Heart right ventricle (tissue), 16 donors: Measurements from ENCODE around the gene AUTS2. TPM values are rescaled to one million over a fixed set of nuclear protein-coding genes. Genes with fewer than 3 reads are reported as not detected.

Experiments used
- ATAC-seq, 8 donors: fragments of 200-7000 bp; cut with Tn5 transposase; one replicate each; pipeline ENCODE4 v1.9.1; 2020; ENCODE audit warnings: mild to moderate bottlenecking in 8 of 8, moderate library complexity in 8 of 8, moderate number of reproducible peaks in 1 of 8
- DNase-seq, 2 donors: peaks; one replicate each; pipeline ENCODE4 v3.0.0-alpha.2; 2020
- H3K27ac ChIP-seq, 10 donors: fragments of 200-600 bp; sonication (generic) in 2 of 10; one replicate each; pipeline versions ENCODE4 v1.5.0 to v1.8.0; 2020 to 2022; ENCODE audit warnings: mild to moderate bottlenecking in 3 of 10
- H3K27me3 ChIP-seq, 7 donors: fragments of 200-600 bp; one replicate each; pipeline ENCODE4 v1.8.0; 2021 to 2022; ENCODE audit warnings: mild to moderate bottlenecking in 2 of 7
- H3K36me3 ChIP-seq, 9 donors: fragments of 200-600 bp; sonication (generic) in 1 of 9; one replicate each; pipeline versions ENCODE4 v1.5.0 to v1.8.0; 2020 to 2022; ENCODE audit warnings: mild to moderate bottlenecking in 2 of 9
- H3K4me1 ChIP-seq, 9 donors: fragments of 200-600 bp; sonication (generic) in 1 of 9; one replicate each; pipeline versions ENCODE4 v1.5.0 to v1.8.0; 2020 to 2022; ENCODE audit warnings: mild to moderate bottlenecking in 4 of 9
- H3K4me3 ChIP-seq, 10 donors: fragments of 200-600 bp; sonication (generic) in 2 of 10; one replicate each; pipeline versions ENCODE4 v1.5.0 to v1.8.0; 2020 to 2022; ENCODE audit warnings: mild to moderate bottlenecking in 7 of 10, moderate library complexity in 2 of 10
- H3K9me3 ChIP-seq, 11 donors: fragments of 200-600 bp in 10 of 11; sonication (generic) in 2 of 11; one replicate each; pipeline versions ENCODE4 v1.5.0 to v1.8.0; 2013 to 2022; ENCODE audit warnings: mild to moderate bottlenecking in 2 of 11, control low read depth in 1 of 11, moderate library complexity in 1 of 11
- CTCF ChIP-seq, 9 donors: fragments of 200-600 bp; sonication (generic) in 2 of 9; IDR thresholded peaks; one replicate each; pipeline versions ENCODE4 v1.5.0 to v1.8.0; 2021 to 2022; ENCODE audit warnings: antibody characterized with exemption in 9 of 9, mild to moderate bottlenecking in 5 of 9, moderate library complexity in 1 of 9
- WGBS, 2 donors: extraction: QIAGEN DNeasy Blood & Tissue Kit; methylation state at CpG; one replicate each; pipeline ENCODE4 v1.1.7; 2013; ENCODE audit warnings: inconsistent platforms in 1 of 2; 5-methylcytosine and 5-hydroxymethylcytosine counted together
- intact Hi-C, 10 donors: fragments of 100-400 bp; cut with DNase I; formaldehyde crosslinking; loops; one replicate each; pipeline versions ENCODE4 v1.11.1 to v1.14.2; 2022
- polyA plus RNA-seq, 2 donors: library from polyadenylated mRNA; stranded (reverse); fragments of 200-250 nt; gene quantifications; one replicate each; pipeline ENCODE4 v1.2.3, GENCODE V29; 2013
- total RNA-seq, 10 donors: library from RNA; stranded (reverse); fragmentation: NEBNext Ultra II Directional in 3 of 10; extraction: Animal tissue kit (Norgen Biotek cat#: 25700) in 3 of 10; gene quantifications; one replicate each; pipeline versions ENCODE4 v1.2.1 to v1.2.4, GENCODE V29; 2021 to 2023
- donor health status: Arrhythmogenic right ventricular cardiomyopathy.
- donor health status: ischemic (EF 13 %, LVEDD 7.1; RV severe dilation, severe dysfunction).
- donor health status: healthy with polysubstance abuse.
- donor health status: DM: no; HTN: yes; CAD: no.
- donor health status: DM: no; HTN: no; CAD: no.
- donor health status: ischemic (EF 25% LVEDD 6.9; RV normal size, moderate dysfunction).
- donor health status: ischemic (EF 25% LVEDD 5.7; RV mildly dilated, moderate dysfunction).
- donor health status: healthy.
- donor health status: DM: yes; HTN: yes; CAD: no.
- donor health status: Ischemic cardiomyopathy.
- donor health status: ischemic (EF 35%, LVEDD 5.7; RV mildly dilated, moderate dysfunction).
- donor health status: nonischemic (EF 11% LVEDD 7.7; RV severe dilation, severe dysfunction).
- donor health status: DM: yes; HTN: yes; CAD: no.
- donor health status: PGD.
- donor health status: ischemic (EF 29% LVEDD 5.4; RV normal size, mild dysfunction).
- donor health status: nonischemic (EF 23%, LVEDD 6.1; RV moderate dilation, normal function).

The AUTS2 gene
- total and polyA plus RNA-seq, 12 donors: 1.6 to 11.2 (median 7.3) TPM

DNA sequence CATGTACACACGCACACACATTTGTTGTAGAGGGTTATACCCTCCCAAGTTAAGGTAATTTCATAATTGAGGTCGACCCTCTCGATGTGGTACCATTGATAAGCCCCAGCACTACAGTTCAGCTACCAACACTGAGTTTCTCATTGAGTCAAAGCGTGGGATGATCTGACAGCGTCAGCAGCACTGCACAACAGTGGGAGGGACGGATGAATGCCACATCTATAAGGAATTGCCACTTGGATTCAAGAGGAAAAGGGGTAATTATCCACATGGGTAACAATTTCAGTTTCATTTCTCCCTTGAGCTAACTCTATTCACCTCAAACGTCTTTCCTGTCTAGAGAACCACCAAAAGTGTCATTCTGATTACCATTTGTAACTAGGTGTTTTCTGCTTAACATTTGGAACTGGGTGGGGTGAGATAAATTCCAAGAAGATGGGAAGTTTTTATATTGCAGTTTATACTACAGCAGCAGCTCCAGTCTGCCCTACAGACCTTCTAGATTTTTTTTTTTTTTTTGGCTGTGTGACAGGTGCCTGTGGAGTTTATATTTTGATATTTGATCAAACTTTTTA, 342.9 kb downstream of the AUTS2 start:
- no peaks in the 10 kb centered on the region for H3K36me3 ChIP-seq
- ATAC-seq (no peak), DNase-seq (no peak)
- H3K4me1 ChIP-seq: peaks cover 0 to 12% (median 0%) of the 10 kb centered on the region in 9 donors
- H3K9me3 ChIP-seq: no peaks in the 10 kb centered on the region
- no peak overlapping the region for H3K27ac ChIP-seq
- no peak for TF ChIP-seq CTCF (IDR thresholded peaks at IDR 0.05)
- no peaks in the 10 kb centered on the region for H3K27me3 ChIP-seq
- intact Hi-C loops: no loop called here
- 84 to 89% methylated on average over 7 of the region's 7 CpGs for WGBS, 2 donors
- no peak overlapping the region for H3K4me3 ChIP-seq

DNA sequence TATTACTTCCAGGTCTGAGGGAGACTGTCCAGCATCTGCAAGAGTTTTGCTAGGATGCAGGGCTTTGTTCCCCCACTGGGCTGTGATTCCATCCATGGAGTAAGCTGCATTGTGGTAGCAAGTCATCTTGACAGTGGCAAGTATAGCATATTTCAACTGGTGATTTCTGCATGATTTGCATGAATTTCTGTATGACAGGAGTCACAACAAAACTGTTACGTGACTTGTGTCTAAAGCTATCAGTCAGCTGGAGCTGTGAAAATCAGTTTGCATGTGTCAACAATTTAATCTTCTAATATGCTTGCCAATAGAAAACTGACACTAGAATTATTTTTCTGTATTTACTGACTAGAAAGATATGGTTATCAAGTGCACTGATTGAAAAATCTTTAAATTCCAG, 344.3 kb downstream of the AUTS2 start:
- H3K36me3 ChIP-seq: no peaks in the 10 kb centered on the region
- H3K9me3 ChIP-seq: no peaks in the 10 kb centered on the region
- no peak for TF ChIP-seq CTCF (IDR thresholded peaks at IDR 0.05)
- no peak overlapping the region for H3K4me3 ChIP-seq
- DNase-seq: no peak
- H3K27me3 ChIP-seq: no peaks in the 10 kb centered on the region
- H3K4me1 ChIP-seq: peaks cover 0 to 7% (median 0%) of the 10 kb centered on the region in 9 donors
- 94 to 98% methylated on average over 1 of the region's 1 CpG for WGBS, 2 donors
- intact Hi-C loops: no loop called here
- no peak overlapping the region for H3K27ac ChIP-seq
- ATAC-seq: no peak

- Histone ChIP-seq H3K9me3 (no peaks in the 10 kb centered on the region), H3K27ac (no peak overlapping the region), H3K4me1 (peaks cover 0 to 9% (median 3%) of the 10 kb centered on the region in 9 donors), H3K4me3 (no peak overlapping the region), H3K36me3 (no peaks in the 10 kb centered on the region), H3K27me3 (no peaks in the 10 kb centered on the region)
- intact Hi-C loops: no loop called here
- no peak for ATAC-seq
- TF ChIP-seq CTCF (IDR thresholded peaks at IDR 0.05): no peak
- DNase-seq: no peak
- WGBS, 2 donors: 94 to 96% methylated on average over 5 of the region's 5 CpGs
These were observed 348.6 kb downstream of the AUTS2 start for GRCh38 chr7:69946901-69947300.

DNA sequence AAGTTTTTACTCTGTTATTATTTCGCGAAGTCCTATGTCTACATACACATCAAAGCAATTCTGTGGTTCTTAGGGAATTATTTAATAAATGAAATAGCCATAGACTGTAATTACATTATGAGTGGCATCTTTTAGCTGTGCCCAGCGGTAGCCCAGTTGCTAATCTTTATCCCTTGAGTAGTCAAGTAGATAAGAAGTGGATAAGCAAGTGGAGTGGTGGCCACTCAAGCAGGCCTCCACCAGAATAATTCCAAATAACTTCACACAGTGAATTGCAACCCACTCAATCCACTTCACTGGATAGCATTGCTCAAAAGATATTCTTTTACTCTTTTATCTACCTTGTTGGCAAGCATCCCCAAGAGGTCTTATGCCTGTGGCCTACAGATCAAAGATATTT, 349.7 kb downstream of the AUTS2 start:
- ATAC-seq (no peak), DNase-seq (no peak)
- no peak overlapping the region for H3K27ac ChIP-seq
- 82 to 83% methylated on average over 3 of the region's 3 CpGs for WGBS, 2 donors
- no peak overlapping the region for H3K4me3 ChIP-seq
- intact Hi-C loops: no loop called here
- H3K9me3 ChIP-seq: no peaks in the 10 kb centered on the region
- no peaks in the 10 kb centered on the region for H3K36me3 ChIP-seq
- H3K4me1 ChIP-seq: peaks cover 0 to 15% (median 5%) of the 10 kb centered on the region in 9 donors
- H3K27me3 ChIP-seq: no peaks in the 10 kb centered on the region
- no peak for TF ChIP-seq CTCF (IDR thresholded peaks at IDR 0.05)
